HepG2 (cell line): Measurements from ENCODE around the gene RPL35A. TPM values are rescaled to one million over a fixed set of nuclear protein-coding genes. Genes with fewer than 3 reads are reported as not detected.

Experiments used
- ATAC-seq: fragments of 200-7000 bp; cut with Tn5 transposase; 3 replicates; pipeline ENCODE4 v1.9.1; 2020; ENCODE audit warnings: mild to moderate bottlenecking, moderate library complexity
- BruUV-seq: library from RNA; stranded (reverse); fragments of 400-500 nt; replicated peaks from 2 replicates; lab custom pipeline; 2021; lab: Mats Ljungman, UMichigan
- CTCF ChIA-PET: fragments of 300-600 bp; formaldehyde crosslinking; extraction: SDS; loops from one replicate; lab custom pipeline; 2021; ENCODE audit warnings: low total read pairs, inconsistent platforms, low intra/inter-chr PET ratio; lab: Yijun Ruan, JAX
- POLR2A ChIA-PET: fragments of 350-600 bp; sonication (Branson Sonifier 250); formaldehyde crosslinking; loops from one replicate; lab custom pipeline; 2020; ENCODE audit warnings: antibody characterized with exemption, inconsistent platforms; lab: Yijun Ruan, JAX
- DNase-seq: peaks from one replicate; pipeline ENCODE4 v3.0.0-alpha.2; 2015; ENCODE audit warnings: low spot score
- FAIRE-seq: peaks from 3 replicates; lab custom pipeline; 2011; peaks lifted over from hg19 to GRCh38; lab: Jason Lieb, UNC
- H2AFZ ChIP-seq: one replicate; pipeline ENCODE4 v1.6.1; 2011; ENCODE audit warnings: low read length, inconsistent platforms
- H3K27ac ChIP-seq: fragments of 300-600 bp; 3 replicates; pipeline ENCODE4 v1.8.0; 2011; ENCODE audit warnings: mixed run types, mild to moderate bottlenecking, mixed read lengths, low read length, inconsistent platforms; ENCODE audit not compliant: insufficient read depth; ENCODE audit errors: extremely low read length
- H3K27me3 ChIP-seq, 2 experiments: fragments of 200-600 bp in 1 of 2; 2 replicates in 1 of 2; 3 replicates in 1 of 2; pipeline versions ENCODE4 v1.6.0 to v1.8.0; 2011; ENCODE audit warnings: low read length in 2 of 2, mild to moderate bottlenecking in 2 of 2, moderate library complexity in 2 of 2, inconsistent platforms in 1 of 2; ENCODE audit not compliant: insufficient read depth in 2 of 2, control insufficient read depth in 1 of 2
- H3K36me3 ChIP-seq, 2 experiments: fragments of 200-600 bp in 1 of 2; replicated peaks in 1 of 2; 2 replicates in 1 of 2; 3 replicates in 1 of 2; pipeline versions ENCODE4 v1.5.1 to v1.8.0; 2011; ENCODE audit warnings: low read length in 2 of 2, inconsistent platforms in 1 of 2; ENCODE audit not compliant: insufficient read depth in 2 of 2, control insufficient read depth in 1 of 2
- H3K4me1 ChIP-seq: 2 replicates; pipeline ENCODE4 v1.5.1; 2012; ENCODE audit warnings: low read length, inconsistent platforms; ENCODE audit not compliant: insufficient read depth
- H3K4me2 ChIP-seq: 2 replicates; pipeline ENCODE4 v1.6.0; 2011; ENCODE audit warnings: low read depth, low read length, inconsistent platforms
- H3K4me3 ChIP-seq, 3 experiments: fragments of 200-600 bp in 1 of 3; sonication (generic), shearing (Covaris generic) in 1 of 3; replicated peaks in 1 of 3; 2 replicates each; pipeline ENCODE4 v1.5.1; 2011 to 2016; ENCODE audit warnings: low read length in 3 of 3, inconsistent platforms in 2 of 3, low read depth in 2 of 3, mild to moderate bottlenecking in 2 of 3, control low read depth in 1 of 3, mixed read lengths in 1 of 3; ENCODE audit not compliant: insufficient read depth in 1 of 3
- H3K79me2 ChIP-seq: one replicate; pipeline ENCODE4 v1.6.1; 2011; ENCODE audit warnings: low read length, inconsistent platforms; ENCODE audit not compliant: insufficient read depth
- H3K9ac ChIP-seq: 2 replicates; pipeline ENCODE4 v1.6.0; 2011; ENCODE audit warnings: mild to moderate bottlenecking, low read depth, low read length, inconsistent platforms; ENCODE audit not compliant: insufficient read depth
- H3K9me3 ChIP-seq: 2 replicates; pipeline ENCODE4 v1.5.1; 2012; ENCODE audit warnings: mild to moderate bottlenecking, low read length
- H4K20me1 ChIP-seq: 2 replicates; pipeline ENCODE4 v1.6.0; 2011; ENCODE audit warnings: inconsistent platforms, mild to moderate bottlenecking, low read length, moderate library complexity; ENCODE audit not compliant: insufficient read depth
- AFF4 ChIP-seq: sonication (generic); formaldehyde crosslinking; IDR thresholded peaks from 2 replicates; pipeline ENCODE4 v1.4.0; 2020; ENCODE audit warnings: missing genetic modification reagents
- CENPBD1 ChIP-seq: sonication (generic); formaldehyde crosslinking; IDR thresholded peaks from 2 replicates; pipeline ENCODE4 v1.8.0; 2022; ENCODE audit warnings: missing genetic modification reagents, low read depth, mild to moderate bottlenecking, borderline replicate concordance
- JDP2 ChIP-seq: sonication (generic); formaldehyde crosslinking; IDR thresholded peaks from 2 replicates; pipeline ENCODE4 v1.8.1; 2022; ENCODE audit warnings: missing genetic modification reagents, borderline replicate concordance
- JUNB ChIP-seq: sonication (generic); formaldehyde crosslinking; IDR thresholded peaks from 2 replicates; pipeline ENCODE4 v1.8.0; 2022; ENCODE audit warnings: missing genetic modification reagents, mild to moderate bottlenecking, borderline replicate concordance
- MATR3 ChIP-seq: sonication (generic); formaldehyde crosslinking; IDR thresholded peaks from 2 replicates; pipeline ENCODE4 v1.4.0; 2020; ENCODE audit warnings: missing genetic modification reagents
- RNF2 ChIP-seq: fragments of 450-650 bp; conservative IDR thresholded peaks from 2 replicates; pipeline ENCODE4 v1.6.1; 2016; ENCODE audit warnings: low read depth
- SCMH1 ChIP-seq: sonication (generic); formaldehyde crosslinking; IDR thresholded peaks from 2 replicates; pipeline ENCODE4 v1.9.0; 2021; ENCODE audit warnings: missing genetic modification reagents, mild to moderate bottlenecking, borderline replicate concordance
- SMAD3 ChIP-seq: sonication (generic); formaldehyde crosslinking; IDR thresholded peaks from 2 replicates; pipeline ENCODE4 v1.4.0; 2020; ENCODE audit warnings: missing genetic modification reagents
- TCF7L2 ChIP-seq: IDR thresholded peaks from 2 replicates; pipeline ENCODE4 v1.6.1; 2011; ENCODE audit warnings: mild to moderate bottlenecking, low read depth, low read length, moderate library complexity
- TRIM22 ChIP-seq: fragments of 450-650 bp; IDR thresholded peaks from 2 replicates; pipeline ENCODE4 v1.6.1; 2017
- U2AF1 ChIP-seq: fragments of 200-400 bp; formaldehyde crosslinking; optimal IDR thresholded peaks from 2 replicates; pipeline ENCODE3; 2017; ENCODE audit warnings: mild to moderate bottlenecking, low read depth, low read length
- ZFY ChIP-seq: sonication (generic); formaldehyde crosslinking; IDR thresholded peaks from 2 replicates; pipeline ENCODE4 v1.4.0; 2020; ENCODE audit warnings: missing genetic modification reagents
- ZGPAT ChIP-seq: IDR thresholded peaks from 2 replicates; pipeline ENCODE4 v1.6.1; 2016; ENCODE audit warnings: mild to moderate bottlenecking
- ZNF362 ChIP-seq: sonication (generic); formaldehyde crosslinking; IDR thresholded peaks from 2 replicates; pipeline ENCODE4 v1.4.0; 2020; ENCODE audit warnings: missing genetic modification reagents, mild to moderate bottlenecking, borderline replicate concordance
- ZNF784 ChIP-seq: sonication (generic); formaldehyde crosslinking; IDR thresholded peaks from 2 replicates; pipeline ENCODE4 v1.5.1; 2020; ENCODE audit warnings: missing genetic modification reagents, mild to moderate bottlenecking, borderline replicate concordance
- ZNF790 ChIP-seq: sonication (generic); formaldehyde crosslinking; IDR thresholded peaks from 2 replicates; pipeline ENCODE4 v1.8.0; 2022; ENCODE audit warnings: missing genetic modification reagents, mild to moderate bottlenecking, borderline replicate concordance
- ZSCAN9 ChIP-seq: IDR thresholded peaks from 2 replicates; pipeline ENCODE4 v1.6.1; 2016; ENCODE audit warnings: borderline replicate concordance
- WGBS: methylation state at CpG from one replicate; pipeline ENCODE4 v1.1.6; 2017; ENCODE audit warnings: low lambda C conversion rate; 5-methylcytosine and 5-hydroxymethylcytosine counted together
- in situ Hi-C: cut with HindIII; loops from 2 replicates; pipeline ENCODE4 v1.10.0; 2017; ENCODE audit warnings: low pct_unique_long_range_greater_than_20kb; ENCODE audit not compliant: extremely low pct_ligation_motif_present
- intact Hi-C: fragments of 100-400 bp; cut with micrococcal nuclease; formaldehyde crosslinking; loops from one replicate; pipeline ENCODE4 v1.10.0; 2022; ENCODE audit not compliant: unreplicated experiment
- polyA plus RNA-seq, 8 experiments: library from polyadenylated mRNA; depleted of rRNA in 3 of 8; stranded (reverse) in 7 of 8; unstranded in 1 of 8; fragments of >200 nt; fragmentation: Illumina TruSeq in 4 of 8; extraction: Trizol in 4 of 8; gene quantifications; 2 replicates each; pipeline versions ENCODE4 v1.2.1 to v1.2.3, GENCODE V29; 2011 to 2016; ENCODE audit warnings: low read depth in 4 of 8, missing spikeins in 1 of 8, mixed read lengths in 1 of 8; ENCODE audit not compliant: insufficient read depth in 1 of 8
- total RNA-seq, 5 experiments: library from RNA; depleted of rRNA; stranded (reverse); fragments of >200 nt; fragmentation: Illumina TruSeq; extraction: Trizol; gene quantifications; 2 replicates each; pipeline ENCODE4 v1.2.3, GENCODE V29; 2016; ENCODE audit warnings: low read depth in 1 of 5

The RPL35A gene
- total and polyA plus RNA-seq, 2 of the 13 experiments (the other 11 are each of a cell fraction or from before 2014, with no cell fraction given), result 1,001 to 1,582 TPM

GRCh38 chr3:197961582-197961945 is 11.6 kb downstream of the RPL35A start:
- in situ Hi-C loops (no loop called here), intact Hi-C loops (no loop called here)
- DNase-seq (no peak), ATAC-seq (no peak), FAIRE-seq (no peak)
- no peaks in the 10 kb centered on the region for H3K79me2 ChIP-seq
- ChIA-PET CTCF (no interaction called here), POLR2A (no interaction called here)
- no TSS peak for BruUV-seq
- peaks cover 46% of the 10 kb centered on the region for H3K4me1 ChIP-seq
- peak overlapping the region; percentile 91; the same call in 1 of the 2 replicates for H3K4me2 ChIP-seq
- peaks cover 0 to 2% of the 10 kb centered on the region in 2 experiments; a peak in 1 of 5 replicates for H3K36me3 ChIP-seq
- no peak overlapping the region for H3K4me3 ChIP-seq
- no peaks in the 10 kb centered on the region; a peak in 1 of 5 replicates for H3K27me3 ChIP-seq
- H4K20me1 ChIP-seq, result peaks cover 3% of the 10 kb centered on the region; the same call in 1 of the 2 replicates
- H2AFZ ChIP-seq, result no peak overlapping the region
- H3K9ac ChIP-seq, result 0 out of 2 replicates have a peak overlapping the region, but pooled peaks have one; percentile 77
- no peaks in the 10 kb centered on the region; the same call in 1 of the 2 replicates for H3K9me3 ChIP-seq
- H3K27ac ChIP-seq, result no peak overlapping the region
- WGBS, result 95% methylated on average over 9 of the region's 9 CpGs
- TF ChIP-seq RNF2, result no peak
- no peak for TF ChIP-seq TRIM22
- TF ChIP-seq MATR3 (CRISPR knock-in tag), result no peak
- no peak for TF ChIP-seq U2AF1
- TF ChIP-seq JDP2 (CRISPR knock-in tag), result no peak
- TF ChIP-seq ZNF790 (CRISPR knock-in tag), result no peak
- no peak for TF ChIP-seq CENPBD1 (CRISPR knock-in tag)
- TF ChIP-seq ZFY (CRISPR knock-in tag), result no peak
- no peak for TF ChIP-seq AFF4 (CRISPR knock-in tag)
- TF ChIP-seq SCMH1, result no peak
- TF ChIP-seq ZNF362 (CRISPR knock-in tag), result no peak
- no peak for TF ChIP-seq ZNF784 (CRISPR knock-in tag)
- no peak for TF ChIP-seq SMAD3 (CRISPR knock-in tag)
- TF ChIP-seq ZSCAN9 (CRISPR knock-in tag), result no peak
- no peak for TF ChIP-seq JUNB (CRISPR knock-in tag)
- no peak for TF ChIP-seq TCF7L2
- no peak for TF ChIP-seq ZGPAT (CRISPR knock-in tag)
